Measurements from ENCODE around the gene CRHR1.

Gene CRHR1

GRCh38 chr17:45824901-45825492 lies 40.9 kb downstream of the CRHR1 start:
- no peak for DNase-seq

GRCh38 chr17:45825792-45826191 lies 41.7 kb downstream of the CRHR1 start:
- DNase-seq, result no peak

GRCh38 chr17:45826919-45827588 lies 42.9 kb downstream of the CRHR1 start:
- no peak for DNase-seq

- no peak for DNase-seq
Measured at GRCh38 chr17:45828171-45828570, 44.1 kb downstream of the CRHR1 start.

GRCh38 chr17:45828582-45829133 lies 44.5 kb downstream of the CRHR1 start:
- DNase-seq, result no peak

- peak; percentile 36 for DNase-seq
Measured at GRCh38 chr17:45833920-45834319, 49.8 kb downstream of the CRHR1 start.

GRCh38 chr17:45834471-45835396 lies 50.6 kb downstream of the CRHR1 start:
- DNase-seq, result no peak

- no peak for DNase-seq
Measured at GRCh38 chr17:45835481-45835880, 51.4 kb downstream of the CRHR1 start.

- DNase-seq, result no peak
Measured at GRCh38 chr17:45836047-45837044, 52.2 kb downstream of the CRHR1 start.

- DNase-seq, result no peak
Measured at GRCh38 chr17:45837187-45837586, 53.1 kb downstream of the CRHR1 start.

- no peak for DNase-seq
Measured at GRCh38 chr17:45837603-45838002, 53.5 kb downstream of the CRHR1 start.

- DNase-seq, result no peak
Measured at GRCh38 chr17:45838751-45839295, 54.7 kb downstream of the CRHR1 start.

GRCh38 chr17:45839442-45839841 lies 55.3 kb downstream of the CRHR1 start:
- DNase-seq, result no peak

- no peak for DNase-seq
Measured at GRCh38 chr17:45841186-45841585, 57.1 kb downstream of the CRHR1 start.

GRCh38 chr17:45841883-45842525 lies 57.9 kb downstream of the CRHR1 start:
- DNase-seq, result peak; percentile 11

- no peak for DNase-seq
Measured at GRCh38 chr17:45843722-45844121, 59.6 kb downstream of the CRHR1 start.

GRCh38 chr17:45844695-45845375 lies 60.7 kb downstream of the CRHR1 start, which contains the start of gene SPPL2C:
Gene SPPL2C (plus strand): TSS chr17:45844881. CDS start chr17:45844907, 26 bp downstream.
- no peak for DNase-seq

- DNase-seq, result no peak
Measured at GRCh38 chr17:45845376-45846185, 61.5 kb downstream of the CRHR1 start.

GRCh38 chr17:45846223-45846622 lies 62.1 kb downstream of the CRHR1 start:
- DNase-seq, result no peak

- no peak for DNase-seq
Measured at GRCh38 chr17:45846646-45847045, 62.5 kb downstream of the CRHR1 start.

Measured in NCI-H2107 (cell line).